ENCODE measurements around the gene LCN15.
"Not testable (repeated sequence)": the region's sequence is repeated elsewhere in the genome, so short reads cannot be mapped to it uniquely, and the experiment has no call there.

Gene LCN15

GRCh38 chr9:136719195-136719880 is 45.0 kb downstream of the LCN15 start:
- peaks cover 33% of the 10 kb centered on the region for H3K4me1 ChIP-seq (ENCODE audit: control insufficient read depth, insufficient read depth, low read length)
- H3K4me3 ChIP-seq (ENCODE audit: low read length in 2 of 2): no peak overlapping the region
- no peak overlapping the region for H3K9ac ChIP-seq (ENCODE audit: low read length in 2 of 2)
- no peaks in the 10 kb centered on the region for H3K9me3 ChIP-seq (ENCODE audit: control insufficient read depth in 2 of 2, low read length in 2 of 2)
- H3K27ac ChIP-seq (ENCODE audit: low read length): no peak overlapping the region
- H3K36me3 ChIP-seq (ENCODE audit: control insufficient read depth in 2 of 2, insufficient read depth in 2 of 2, low read length in 2 of 2): peaks cover 14 to 17% of the 10 kb centered on the region in 2 donors
- H3K27me3 ChIP-seq (ENCODE audit: control insufficient read depth in 1 of 2, insufficient read depth in 2 of 2, low read length in 2 of 2): peaks cover 0 to under 1% of the 10 kb centered on the region in 2 donors

GRCh38 chr9:136718345-136719194 is 45.7 kb downstream of the LCN15 start:
- Histone ChIP-seq H3K27ac (ENCODE audit: low read length) (no peak overlapping the region), H3K4me1 (ENCODE audit: control insufficient read depth, insufficient read depth, low read length) (peaks cover 37% of the 10 kb centered on the region), H3K36me3 (ENCODE audit: control insufficient read depth in 2 of 2, insufficient read depth in 2 of 2, low read length in 2 of 2) (peaks cover 7 to 9% of the 10 kb centered on the region in 2 donors), H3K27me3 (ENCODE audit: control insufficient read depth in 1 of 2, insufficient read depth in 2 of 2, low read length in 2 of 2) (peaks cover 0 to 4% of the 10 kb centered on the region in 2 donors), H3K9ac (ENCODE audit: low read length in 2 of 2) (no peak overlapping the region), H3K9me3 (ENCODE audit: control insufficient read depth in 2 of 2, low read length in 2 of 2) (no peaks in the 10 kb centered on the region), H3K4me3 (ENCODE audit: low read length in 2 of 2) (no peak overlapping the region)

- Histone ChIP-seq H3K9ac (ENCODE audit: low read length in 2 of 2) (no peak overlapping the region), H3K9me3 (ENCODE audit: control insufficient read depth in 2 of 2, low read length in 2 of 2) (no peaks in the 10 kb centered on the region), H3K27ac (ENCODE audit: low read length) (no peak overlapping the region), H3K36me3 (ENCODE audit: control insufficient read depth in 2 of 2, insufficient read depth in 2 of 2, low read length in 2 of 2) (peaks cover 0 to 2% of the 10 kb centered on the region in 2 donors), H3K4me3 (ENCODE audit: low read length in 2 of 2) (no peak overlapping the region), H3K4me1 (ENCODE audit: control insufficient read depth, insufficient read depth, low read length) (peaks cover 42% of the 10 kb centered on the region), H3K27me3 (ENCODE audit: control insufficient read depth in 1 of 2, insufficient read depth in 2 of 2, low read length in 2 of 2) (peaks cover 0 to 7% of the 10 kb centered on the region in 2 donors)
Measured at GRCh38 chr9:136717399-136717798, 46.9 kb downstream of the LCN15 start.

- H3K36me3 ChIP-seq (ENCODE audit: control insufficient read depth in 2 of 2, insufficient read depth in 2 of 2, low read length in 2 of 2): no peaks in the 10 kb centered on the region
- H3K9me3 ChIP-seq (ENCODE audit: control insufficient read depth in 2 of 2, low read length in 2 of 2): no peaks in the 10 kb centered on the region
- H3K27me3 ChIP-seq (ENCODE audit: control insufficient read depth in 1 of 2, insufficient read depth in 2 of 2, low read length in 2 of 2): peaks cover 0 to 9% of the 10 kb centered on the region in 2 donors
- H3K4me1 ChIP-seq (ENCODE audit: control insufficient read depth, insufficient read depth, low read length): peaks cover 32% of the 10 kb centered on the region
- H3K9ac ChIP-seq (ENCODE audit: low read length in 2 of 2): no peak overlapping the region
- H3K4me3 ChIP-seq (ENCODE audit: low read length in 2 of 2): no peak overlapping the region
- H3K27ac ChIP-seq (ENCODE audit: low read length): no peak overlapping the region
Measured at GRCh38 chr9:136714893-136715274, 49.4 kb downstream of the LCN15 start.

- Histone ChIP-seq H3K27me3 (ENCODE audit: control insufficient read depth in 1 of 2, insufficient read depth in 2 of 2, low read length in 2 of 2) (peaks cover 0 to 9% of the 10 kb centered on the region in 2 donors), H3K9me3 (ENCODE audit: control insufficient read depth in 2 of 2, low read length in 2 of 2) (no peaks in the 10 kb centered on the region), H3K27ac (ENCODE audit: low read length) (no peak overlapping the region), H3K4me1 (ENCODE audit: control insufficient read depth, insufficient read depth, low read length) (peaks cover 26% of the 10 kb centered on the region), H3K36me3 (ENCODE audit: control insufficient read depth in 2 of 2, insufficient read depth in 2 of 2, low read length in 2 of 2) (no peaks in the 10 kb centered on the region), H3K4me3 (ENCODE audit: low read length in 2 of 2) (no peak overlapping the region), H3K9ac (ENCODE audit: low read length in 2 of 2) (no peak overlapping the region)
Measured at GRCh38 chr9:136714096-136714892, 50.0 kb downstream of the LCN15 start.

- H3K27ac ChIP-seq (ENCODE audit: low read length): peak overlapping the region; percentile 41
- H3K9ac ChIP-seq (ENCODE audit: low read length in 2 of 2): peak overlapping the region in 1 of 2 donors; percentile 71
- H3K36me3 ChIP-seq (ENCODE audit: control insufficient read depth in 2 of 2, insufficient read depth in 2 of 2, low read length in 2 of 2): no peaks in the 10 kb centered on the region
- H3K9me3 ChIP-seq (ENCODE audit: control insufficient read depth in 2 of 2, low read length in 2 of 2): no peaks in the 10 kb centered on the region
- H3K4me1 ChIP-seq (ENCODE audit: control insufficient read depth, insufficient read depth, low read length): peaks cover 21% of the 10 kb centered on the region
- H3K4me3 ChIP-seq (ENCODE audit: low read length in 2 of 2): peak overlapping the region in 1 of 2 donors; percentile 66
- H3K27me3 ChIP-seq (ENCODE audit: control insufficient read depth in 1 of 2, insufficient read depth in 2 of 2, low read length in 2 of 2): peaks cover 0 to 9% of the 10 kb centered on the region in 2 donors
Measured at GRCh38 chr9:136713550-136713949, 50.8 kb downstream of the LCN15 start.

- Histone ChIP-seq H3K27ac (ENCODE audit: low read length) (peak overlapping the region; percentile 41), H3K4me3 (ENCODE audit: low read length in 2 of 2) (peak overlapping the region; percentile 55 to 66), H3K9ac (ENCODE audit: low read length in 2 of 2) (peak overlapping the region; percentile 29 to 71), H3K9me3 (ENCODE audit: control insufficient read depth in 2 of 2, low read length in 2 of 2) (no peaks in the 10 kb centered on the region), H3K36me3 (ENCODE audit: control insufficient read depth in 2 of 2, insufficient read depth in 2 of 2, low read length in 2 of 2) (no peaks in the 10 kb centered on the region), H3K4me1 (ENCODE audit: control insufficient read depth, insufficient read depth, low read length) (peaks cover 19% of the 10 kb centered on the region), H3K27me3 (ENCODE audit: control insufficient read depth in 1 of 2, insufficient read depth in 2 of 2, low read length in 2 of 2) (peaks cover 0 to 9% of the 10 kb centered on the region in 2 donors)
Measured at GRCh38 chr9:136712690-136713544, 51.4 kb downstream of the LCN15 start.

GRCh38 chr9:136711751-136712689 is 52.3 kb downstream of the LCN15 start, which contains the start of gene DIPK1B:
Gene DIPK1B, plus strand, starts transcription at chr9:136712572. Its CDS starts 94 bp downstream, at chr9:136712666.
- H3K9ac ChIP-seq (ENCODE audit: low read length in 2 of 2): peak within 1 kb of the TSS; percentile 29 to 71
- H3K27ac ChIP-seq (ENCODE audit: low read length): peak within 1 kb of the TSS; percentile 41

GRCh38 chr9:136711219-136711648 is 53.1 kb downstream of the LCN15 start:
- H3K4me1 ChIP-seq (ENCODE audit: control insufficient read depth, insufficient read depth, low read length): peaks cover 19% of the 10 kb centered on the region
- H3K9ac ChIP-seq (ENCODE audit: low read length in 2 of 2); H3K9me3 ChIP-seq (ENCODE audit: control insufficient read depth in 2 of 2, low read length in 2 of 2); H3K36me3 ChIP-seq (ENCODE audit: control insufficient read depth in 2 of 2, insufficient read depth in 2 of 2, low read length in 2 of 2); H3K4me3 ChIP-seq (ENCODE audit: low read length in 2 of 2); H3K27ac ChIP-seq (ENCODE audit: low read length); H3K27me3 ChIP-seq (ENCODE audit: control insufficient read depth in 1 of 2, insufficient read depth in 2 of 2, low read length in 2 of 2): not testable (repeated sequence)

More at GRCh38 chr9:136711751-136712689, 52.3 kb downstream of the LCN15 start, which contains the start of gene DIPK1B:
- no peaks in the 10 kb centered on the region for H3K36me3 ChIP-seq (ENCODE audit: control insufficient read depth in 2 of 2, insufficient read depth in 2 of 2, low read length in 2 of 2)
- H3K27me3 ChIP-seq (ENCODE audit: control insufficient read depth in 1 of 2, insufficient read depth in 2 of 2, low read length in 2 of 2): peaks cover 0 to 9% of the 10 kb centered on the region in 2 donors
- H3K4me3 ChIP-seq (ENCODE audit: low read length in 2 of 2): peak within 1 kb of the TSS; percentile 55 to 66
- H3K9me3 ChIP-seq (ENCODE audit: control insufficient read depth in 2 of 2, low read length in 2 of 2): no peaks in the 10 kb centered on the region
- H3K4me1 ChIP-seq (ENCODE audit: control insufficient read depth, insufficient read depth, low read length): peaks cover 19% of the 10 kb centered on the region

Measured in stomach smooth muscle (tissue), 2 donors.